Natural killer cell (primary cell): ENCODE measurements around the gene DEGS2. TPM values are rescaled to one million over a fixed set of nuclear protein-coding genes. Genes with fewer than 3 reads are reported as not detected.

ENCODE experiments used
- ATAC-seq, 3 donors: fragments of 150-1000 bp in 2 of 3; fragments of 200-7000 bp in 1 of 3; cut with Tn5 transposase; 1 replicate in 1 of 3; 2 replicates in 2 of 3; pipeline ENCODE4 v1.10.0; 2021; ENCODE audit warnings: mild to moderate bottlenecking in 2 of 3, moderate library complexity in 2 of 3
- DNase-seq, 2 donors: peaks; one replicate each; pipeline versions ENCODE4 v3.0.0 to v3.0.0-alpha.2; 2013 to 2021; ENCODE audit warnings: mixed read lengths in 1 of 2
- H3K27ac ChIP-seq: one replicate; pipeline ENCODE4 v1.5.1; 2013; ENCODE audit warnings: mild to moderate bottlenecking, low read length
- H3K27me3 ChIP-seq: one replicate; pipeline ENCODE4 v1.6.1; 2013; ENCODE audit warnings: low read length; ENCODE audit not compliant: control insufficient read depth, insufficient read depth
- H3K36me3 ChIP-seq: one replicate; pipeline ENCODE4 v1.6.1; 2013; ENCODE audit warnings: low read length; ENCODE audit not compliant: control insufficient read depth, insufficient read depth
- H3K4me1 ChIP-seq: one replicate; pipeline ENCODE4 v1.6.1; 2013; ENCODE audit warnings: low read length; ENCODE audit not compliant: control insufficient read depth, insufficient read depth
- H3K4me3 ChIP-seq: one replicate; pipeline ENCODE4 v1.5.1; 2013; ENCODE audit warnings: low read length
- H3K9me3 ChIP-seq: one replicate; pipeline ENCODE4 v1.6.1; 2013; ENCODE audit warnings: low read length; ENCODE audit not compliant: control insufficient read depth, insufficient read depth
- H3K27ac Mint-ChIP-seq, 2 donors: one replicate each; pipeline ENCODE4 v1.8.0; 2022; ENCODE audit warnings: mild to moderate bottlenecking in 2 of 2, mixed read lengths in 2 of 2, moderate library complexity in 1 of 2
- H3K27me3 Mint-ChIP-seq, 2 donors: one replicate each; pipeline ENCODE4 v1.8.0; 2022; ENCODE audit warnings: low read depth in 2 of 2, mixed read lengths in 2 of 2
- H3K36me3 Mint-ChIP-seq: one replicate; pipeline ENCODE4 v1.8.0; 2022; ENCODE audit warnings: mixed read lengths
- H3K4me1 Mint-ChIP-seq, 2 donors: one replicate each; pipeline ENCODE4 v1.8.0; 2022; ENCODE audit warnings: mixed read lengths in 2 of 2
- H3K4me3 Mint-ChIP-seq: one replicate; pipeline ENCODE4 v1.8.0; 2022; ENCODE audit warnings: mild to moderate bottlenecking, moderate library complexity, mixed read lengths
- H3K9me3 Mint-ChIP-seq, 2 donors: one replicate each; pipeline ENCODE4 v1.8.0; 2022; ENCODE audit warnings: mixed read lengths in 2 of 2
- WGBS: methylation state at CpG from one replicate; pipeline ENCODE4 v1.1.7; 2013; ENCODE audit warnings: missing lambda C conversion rate; ENCODE audit not compliant: insufficient coverage; 5-methylcytosine and 5-hydroxymethylcytosine counted together
- intact Hi-C: fragments of 100-400 bp; cut with micrococcal nuclease; formaldehyde crosslinking; loops from one replicate; pipeline ENCODE4 v1.14.2; 2022
- total RNA-seq, 4 donors: library from RNA; stranded (reverse); fragments of 120-200 nt in 1 of 4; gene quantifications; one replicate each; pipeline versions ENCODE4 v1.2.3 to v1.2.4, GENCODE V29; 2013 to 2022
- TF ChIP-seq, protein P1 (sequence below): fragments of 200-600 bp; IDR thresholded peaks from one replicate; pipeline ENCODE4 v1.8.0; 2022; ENCODE audit warnings: antibody characterized with exemption

Gene DEGS2
- total RNA-seq, 3 donors from 2014 or later (not counting 1 experiment from before 2014, with no cell fraction given): 0.60 to 7.1 (median 4.4) TPM

DNA sequence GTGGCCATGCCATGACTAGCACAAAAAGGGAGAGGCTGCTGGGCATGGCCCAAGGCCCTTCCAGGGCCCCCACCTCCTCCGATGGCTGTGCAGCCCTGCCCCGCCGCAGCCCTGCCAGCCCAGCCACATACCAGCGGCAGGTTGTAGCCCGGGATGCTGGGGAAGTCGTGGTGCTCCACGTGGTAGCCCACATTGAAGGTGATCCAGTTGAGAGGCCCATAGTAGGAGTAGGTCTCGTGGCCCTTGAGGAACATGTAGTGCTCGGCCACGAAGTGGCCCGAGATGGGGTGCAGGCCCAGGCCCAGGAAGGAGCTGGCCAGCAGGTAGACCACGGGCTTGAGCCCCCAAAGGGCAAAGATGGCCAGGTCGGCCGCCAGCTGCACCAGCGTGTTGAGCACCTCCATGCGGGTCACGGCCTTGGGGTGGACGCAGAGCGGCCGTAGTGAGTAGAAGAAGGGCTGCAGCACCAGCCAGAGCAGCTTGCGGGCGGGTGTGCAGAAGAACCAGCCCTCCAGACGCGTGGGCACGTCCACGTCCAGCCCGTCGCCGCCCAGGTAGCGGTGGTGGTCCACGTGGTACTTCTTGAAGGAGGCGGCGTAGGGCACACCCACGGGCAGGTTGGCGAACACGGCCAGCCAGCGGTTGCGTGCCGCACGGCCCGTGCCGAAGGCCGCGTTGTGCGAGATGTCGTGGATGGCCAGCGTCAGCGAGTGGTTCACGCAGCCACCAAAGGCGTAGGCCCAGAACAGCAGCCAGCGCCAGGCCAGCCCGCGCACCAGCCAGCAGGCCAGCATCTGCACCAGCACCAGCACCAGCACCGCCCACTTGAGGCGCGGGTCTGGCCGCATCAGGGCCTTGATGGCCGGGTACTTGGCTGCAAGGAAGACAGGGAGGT lies 10.4 kb downstream of the DEGS2 start:
- H3K36me3 Mint-ChIP-seq: no peaks in the 10 kb centered on the region
- 91% methylated on average over 58 of the region's 58 CpGs for WGBS
- H3K27me3 Mint-ChIP-seq: no peaks in the 10 kb centered on the region
- TF ChIP-seq, protein P1, sequence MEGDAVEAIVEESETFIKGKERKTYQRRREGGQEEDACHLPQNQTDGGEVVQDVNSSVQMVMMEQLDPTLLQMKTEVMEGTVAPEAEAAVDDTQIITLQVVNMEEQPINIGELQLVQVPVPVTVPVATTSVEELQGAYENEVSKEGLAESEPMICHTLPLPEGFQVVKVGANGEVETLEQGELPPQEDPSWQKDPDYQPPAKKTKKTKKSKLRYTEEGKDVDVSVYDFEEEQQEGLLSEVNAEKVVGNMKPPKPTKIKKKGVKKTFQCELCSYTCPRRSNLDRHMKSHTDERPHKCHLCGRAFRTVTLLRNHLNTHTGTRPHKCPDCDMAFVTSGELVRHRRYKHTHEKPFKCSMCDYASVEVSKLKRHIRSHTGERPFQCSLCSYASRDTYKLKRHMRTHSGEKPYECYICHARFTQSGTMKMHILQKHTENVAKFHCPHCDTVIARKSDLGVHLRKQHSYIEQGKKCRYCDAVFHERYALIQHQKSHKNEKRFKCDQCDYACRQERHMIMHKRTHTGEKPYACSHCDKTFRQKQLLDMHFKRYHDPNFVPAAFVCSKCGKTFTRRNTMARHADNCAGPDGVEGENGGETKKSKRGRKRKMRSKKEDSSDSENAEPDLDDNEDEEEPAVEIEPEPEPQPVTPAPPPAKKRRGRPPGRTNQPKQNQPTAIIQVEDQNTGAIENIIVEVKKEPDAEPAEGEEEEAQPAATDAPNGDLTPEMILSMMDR: no peak
- peak overlapping the region; percentile 66 to 77 for H3K27ac Mint-ChIP-seq
- Histone ChIP-seq H3K4me3 (no peak overlapping the region), H3K27me3 (no peaks in the 10 kb centered on the region), H3K4me1 (peaks cover 30% of the 10 kb centered on the region), H3K27ac (no peak overlapping the region), H3K9me3 (peaks cover under 1% of the 10 kb centered on the region), H3K36me3 (peaks cover 15% of the 10 kb centered on the region)
- H3K9me3 Mint-ChIP-seq: no peaks in the 10 kb centered on the region
- no peak for ATAC-seq
- intact Hi-C loops: no loop called here
- H3K4me3 Mint-ChIP-seq: no peak overlapping the region
- DNase-seq: no peak
- peaks cover 5 to 39% of the 10 kb centered on the region in 2 donors for H3K4me1 Mint-ChIP-seq

DNA sequence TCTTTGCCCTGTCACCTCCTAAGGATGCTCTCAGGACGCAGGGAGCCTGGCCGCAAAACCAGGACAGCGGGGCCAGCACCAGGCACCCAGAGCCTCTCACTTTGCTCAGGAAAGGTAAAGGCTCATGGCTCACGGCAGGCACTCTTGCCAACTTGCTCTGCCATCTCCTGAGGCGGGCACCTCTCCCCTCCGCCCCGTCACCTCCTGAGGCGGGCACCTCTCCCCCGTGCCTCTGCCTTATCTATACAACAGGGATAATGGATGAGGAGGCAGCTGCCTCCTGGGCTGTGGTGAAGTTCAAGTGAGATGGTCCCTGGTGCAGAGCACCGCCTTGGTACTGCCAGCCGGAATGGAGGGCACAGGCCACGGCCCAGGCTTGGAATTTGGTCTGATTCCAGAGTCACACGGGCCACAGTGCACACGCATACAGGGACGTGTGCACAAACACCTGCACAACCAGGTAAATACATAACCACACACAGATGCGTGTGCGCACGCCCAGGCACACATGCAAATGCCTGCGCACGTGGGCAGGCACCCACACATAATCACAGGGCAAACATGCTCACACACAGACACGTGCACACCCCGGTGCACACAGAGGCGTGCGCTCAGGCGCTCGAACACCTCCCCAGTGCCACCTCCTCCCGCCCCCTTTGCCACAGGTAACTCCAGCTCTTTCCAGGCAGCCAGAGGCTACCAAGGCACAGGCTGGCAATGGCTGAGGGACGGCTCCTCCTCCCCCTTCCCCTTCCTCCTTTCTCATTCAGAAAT lies 11.6 kb downstream of the DEGS2 start:
- no peaks in the 10 kb centered on the region for H3K27me3 Mint-ChIP-seq
- Histone ChIP-seq H3K4me1 (peaks cover 30% of the 10 kb centered on the region), H3K27me3 (no peaks in the 10 kb centered on the region), H3K27ac (no peak overlapping the region), H3K4me3 (no peak overlapping the region), H3K9me3 (no peaks in the 10 kb centered on the region), H3K36me3 (peaks cover 27% of the 10 kb centered on the region)
- no peaks in the 10 kb centered on the region for H3K36me3 Mint-ChIP-seq
- no peaks in the 10 kb centered on the region for H3K9me3 Mint-ChIP-seq
- intact Hi-C loops: loop anchor here (1.0 to 2.0 kb wide), 2 partner anchors 45 to 231 kb away; no protein-coding TSS in a partner anchor
- TF ChIP-seq, protein P1: no peak
- 71% methylated on average over 24 of the region's 28 CpGs for WGBS
- peak in 1 of 2 donors; percentile 32 for DNase-seq
- ATAC-seq: no peak
- peak overlapping the region; percentile 66 to 77 for H3K27ac Mint-ChIP-seq
- H3K4me1 Mint-ChIP-seq: peaks cover 5 to 39% of the 10 kb centered on the region in 2 donors
- H3K4me3 Mint-ChIP-seq: no peak overlapping the region

DNA sequence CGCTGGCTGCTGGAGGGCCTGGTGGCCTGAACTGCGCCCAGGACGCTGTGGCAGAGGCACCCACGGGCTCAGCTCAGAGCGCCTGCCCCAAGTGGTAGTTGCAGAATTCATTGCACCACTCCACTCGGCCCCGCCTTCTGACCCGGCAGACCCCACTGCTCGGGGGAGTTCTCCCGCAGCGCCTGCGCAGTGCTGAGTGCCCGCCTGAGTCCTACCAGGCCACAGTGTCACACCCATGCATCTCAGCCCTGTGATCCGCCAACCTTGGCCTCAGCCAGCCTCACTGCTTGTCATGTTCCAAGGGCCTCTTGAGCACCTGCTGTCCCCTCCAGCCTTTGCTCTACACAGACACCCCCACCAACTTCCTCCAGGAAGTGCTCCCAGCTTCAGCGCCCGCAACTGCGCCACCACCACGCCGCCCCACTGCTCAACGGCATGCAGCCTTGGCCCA lies 12.2 kb downstream of the DEGS2 start:
- peaks cover 30% of the 10 kb centered on the region for H3K4me1 ChIP-seq
- TF ChIP-seq, protein P1: no peak
- H3K27ac ChIP-seq: peak overlapping the region; percentile 46
- Mint-ChIP-seq H3K4me1 (peaks cover 5 to 39% of the 10 kb centered on the region in 2 donors), H3K36me3 (no peaks in the 10 kb centered on the region), H3K27ac (peak overlapping the region; percentile 65 to 77), H3K27me3 (no peaks in the 10 kb centered on the region), H3K9me3 (no peaks in the 10 kb centered on the region), H3K4me3 (peak overlapping the region; percentile 68)
- ATAC-seq (peak; percentile 80 to 92 (median 82)), DNase-seq (peak; percentile 64 to 83)
- 15% methylated on average over 20 of the region's 20 CpGs for WGBS
- H3K27me3 ChIP-seq: no peaks in the 10 kb centered on the region
- intact Hi-C loops: loop anchor here (1.0 to 2.0 kb wide), 2 partner anchors 46 to 232 kb away; no protein-coding TSS in a partner anchor
- H3K9me3 ChIP-seq: no peaks in the 10 kb centered on the region
- no peak overlapping the region for H3K4me3 ChIP-seq
- H3K36me3 ChIP-seq: peaks cover 33% of the 10 kb centered on the region
